ENCODE measurements around the gene PDXP. TPM values are rescaled to one million over a fixed set of nuclear protein-coding genes. Genes with fewer than 3 reads are reported as not detected.

The PDXP gene
- total and polyA plus RNA-seq, 2 of the 13 experiments (the other 11 are each of a cell fraction or from before 2014, with no cell fraction given), result 58.2 to 70.6 TPM

- TF ChIP-seq ZHX2 (IDR thresholded peaks at IDR 0.05; ENCODE audit: low read depth), result 0 out of 2 replicates have a peak, but pooled peaks have one; percentile 3
- no peak for TF ChIP-seq ZHX2 (CRISPR knock-in tag; IDR thresholded peaks at IDR 0.05; ENCODE audit: borderline replicate concordance)
- no peak for TF ChIP-seq TRIM22 (IDR thresholded peaks at IDR 0.05)
- no peak for TF ChIP-seq ZFP82 (CRISPR knock-in tag; IDR thresholded peaks at IDR 0.05; ENCODE audit: borderline replicate concordance)
- no peak for TF ChIP-seq ZBTB42 (CRISPR knock-in tag; IDR thresholded peaks at IDR 0.05)
- TF ChIP-seq ATM (IDR thresholded peaks at IDR 0.05; ENCODE audit: borderline replicate concordance), result no peak
- 0 out of 2 replicates have a peak, but pooled peaks have one; percentile 16 for TF ChIP-seq ZNF772 (CRISPR knock-in tag; IDR thresholded peaks at IDR 0.05)
- no peak; the same call in 1 of the 2 replicates for TF ChIP-seq FIP1L1 (IDR thresholded peaks at IDR 0.05; ENCODE audit: borderline replicate concordance, insufficient read depth, low read depth, low read length)
- TF ChIP-seq RCOR2 (CRISPR knock-in tag; IDR thresholded peaks at IDR 0.05), result peak; percentile 51
- TF ChIP-seq ZNF788 (CRISPR knock-in tag; IDR thresholded peaks at IDR 0.05; ENCODE audit: borderline replicate concordance), result no peak
- no peak for TF ChIP-seq ZNF101 (CRISPR knock-in tag; IDR thresholded peaks at IDR 0.05; ENCODE audit: borderline replicate concordance, low read depth)
- no peak for TF ChIP-seq IRF1 (CRISPR knock-in tag; IDR thresholded peaks at IDR 0.05; ENCODE audit: low read depth)
- TF ChIP-seq ZBED4 (CRISPR knock-in tag; IDR thresholded peaks at IDR 0.05; ENCODE audit: borderline replicate concordance), result peak; percentile 72; the same call in 1 of the 2 replicates
- TF ChIP-seq HMG20A (CRISPR knock-in tag; IDR thresholded peaks at IDR 0.05; ENCODE audit: borderline replicate concordance), result no peak
- no peak for TF ChIP-seq BHLHE40 (IDR thresholded peaks at IDR 0.05; ENCODE audit: low read length)
- TF ChIP-seq PHF8 (CRISPR knock-in tag; IDR thresholded peaks at IDR 0.05), result peak; percentile 51
Observed at GRCh38 chr22:37674951-37675929, 16.7 kb downstream of the PDXP start, which contains the start of gene LGALS1 (continued).

All from HepG2 (cell line).